ENCODE measurements around the gene SPTBN1. TPM values are rescaled to one million over a fixed set of nuclear protein-coding genes. Genes with fewer than 3 reads are reported as not detected.

Gene SPTBN1
- total and polyA plus RNA-seq, 2 of the 4 experiments (the other 2 are of a cell fraction) = 49.1 to 241 TPM

DNA sequence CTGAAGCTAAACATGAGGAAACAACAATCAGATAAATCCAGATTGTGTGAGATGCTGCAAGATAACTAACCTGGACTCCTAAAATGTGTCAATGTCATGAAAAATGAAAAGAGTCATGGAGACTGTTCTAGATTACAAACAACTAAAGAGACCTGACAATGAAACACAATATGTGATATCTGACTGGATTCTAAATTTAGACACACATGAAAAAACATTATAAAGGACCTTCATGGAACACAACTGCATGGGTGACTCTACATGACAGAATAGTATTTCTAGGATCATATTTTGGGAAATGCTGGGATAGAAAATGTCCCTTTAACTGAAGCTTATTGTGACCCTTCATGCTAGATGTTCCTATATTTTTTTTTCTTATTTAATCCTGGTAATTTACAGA is 18.5 kb upstream of the SPTBN1 start:
- Histone ChIP-seq H2BK15ac (ENCODE audit: low read depth, low read length) (no peak overlapping the region), H3K4me1 (ENCODE audit: control insufficient read depth, insufficient read depth, low read length) (0 out of 2 replicates have a peak, but pooled peaks cover 2% of the 10 kb centered on the region)

More for the DNA sequence above, 18.5 kb upstream of the SPTBN1 start:
- H3K79me1 ChIP-seq (ENCODE audit: low read depth in 1 of 2, low read length in 2 of 2) = no peaks in the 10 kb centered on the region
- no peak overlapping the region for H2AFZ ChIP-seq (replicated peaks; ENCODE audit: low read length, poor library complexity)
- no peak overlapping the region for H3K4ac ChIP-seq (ENCODE audit: low read depth, low read length)
- H3K56ac ChIP-seq (ENCODE audit: extremely low read depth, insufficient read depth, low read length) = no peak overlapping the region
- TF ChIP-seq MAZ (IDR thresholded peaks at IDR 0.05; ENCODE audit: borderline replicate concordance, low read depth, low read length) (no peak), RFX5 (IDR thresholded peaks at IDR 0.05; ENCODE audit: low read depth, low read length) (no peak), RAD21 (IDR thresholded peaks at IDR 0.05; ENCODE audit: low read length) (no peak), MAFK (IDR thresholded peaks at IDR 0.05; ENCODE audit: low read depth, low read length) (no peak), ELK1 (IDR thresholded peaks at IDR 0.05; ENCODE audit: borderline replicate concordance, low read depth, low read length) (no peak), MXI1 (IDR thresholded peaks at IDR 0.05; ENCODE audit: borderline replicate concordance, low read depth, low read length) (no peak), RCOR1 (IDR thresholded peaks at IDR 0.05; ENCODE audit: insufficient replicate concordance, low read length) (no peak)
- TF ChIP-seq, protein P1, sequence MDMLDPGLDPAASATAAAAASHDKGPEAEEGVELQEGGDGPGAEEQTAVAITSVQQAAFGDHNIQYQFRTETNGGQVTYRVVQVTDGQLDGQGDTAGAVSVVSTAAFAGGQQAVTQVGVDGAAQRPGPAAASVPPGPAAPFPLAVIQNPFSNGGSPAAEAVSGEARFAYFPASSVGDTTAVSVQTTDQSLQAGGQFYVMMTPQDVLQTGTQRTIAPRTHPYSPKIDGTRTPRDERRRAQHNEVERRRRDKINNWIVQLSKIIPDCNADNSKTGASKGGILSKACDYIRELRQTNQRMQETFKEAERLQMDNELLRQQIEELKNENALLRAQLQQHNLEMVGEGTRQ (IDR thresholded peaks at IDR 0.05; ENCODE audit: low read depth, low read length) = no peak
- no peak overlapping the region for H2BK5ac ChIP-seq (ENCODE audit: low read depth, low read length, poor library complexity, severe bottlenecking)
- H3K14ac ChIP-seq (replicated peaks; ENCODE audit: low read depth, low read length) = no peak overlapping the region
- no peak overlapping the region for H2AK9ac ChIP-seq (replicated peaks; ENCODE audit: low read depth, low read length, poor library complexity)
- no peak overlapping the region for H2AK5ac ChIP-seq (ENCODE audit: low read depth, low read length)
- ChIA-PET POLR2A (ENCODE audit: unreplicated experiment) (no interaction called here), CTCF (no interaction called here)
- intact Hi-C loops (cut with micrococcal nuclease) (no loop called here), in situ Hi-C loops (cut with MboI; ENCODE audit: low sequenced_read_pairs) (no loop called here), dilution Hi-C loops (cut with HindIII; ENCODE audit: low sequenced_read_pairs, unreplicated experiment) (no loop called here)
- no peaks in the 10 kb centered on the region for H3K36me3 ChIP-seq (ENCODE audit: control insufficient read depth, insufficient read depth, low read length)
- H3K9me3 ChIP-seq (ENCODE audit: control insufficient read depth, insufficient read depth, low read length) = no peaks in the 10 kb centered on the region
- H3K27me3 ChIP-seq (ENCODE audit: control insufficient read depth, insufficient read depth, low read length) = no peaks in the 10 kb centered on the region; the same call in none of the 2 replicates
- H3K9me1 ChIP-seq (ENCODE audit: insufficient read depth, low read length) = no peaks in the 10 kb centered on the region
- no peak for DNase-seq
- no peak overlapping the region for H2BK20ac ChIP-seq (ENCODE audit: low read depth, low read length)
- H4K20me1 ChIP-seq (ENCODE audit: insufficient read depth, low read length) = no peaks in the 10 kb centered on the region
- H3K4me3 ChIP-seq (ENCODE audit: insufficient read depth, low read depth, low read length) = no peak overlapping the region
- no TSS peak for BruUV-seq (replicated peaks)
- H3K23ac ChIP-seq (ENCODE audit: low read depth, low read length) = no peak overlapping the region
- no peak overlapping the region for H2BK120ac ChIP-seq (ENCODE audit: low read depth, low read length)
- no peak overlapping the region for H3K4me2 ChIP-seq (ENCODE audit: low read depth, low read length)
- H3K9ac ChIP-seq (ENCODE audit: low read depth, low read length) = no peak overlapping the region
- H3K18ac ChIP-seq (ENCODE audit: low read depth, low read length) = no peak overlapping the region
- H4K5ac ChIP-seq (ENCODE audit: low read depth, low read length) = no peak overlapping the region
- no peak overlapping the region for H4K8ac ChIP-seq (ENCODE audit: low read depth in 2 of 2, low read length in 2 of 2)
- no peak overlapping the region for H3K27ac ChIP-seq (ENCODE audit: insufficient read depth, low read length)
- ATAC-seq (ENCODE audit: low read depth) = no peak
- no peak overlapping the region for H4K91ac ChIP-seq (ENCODE audit: insufficient read depth, low read depth, low read length)

Data from IMR-90 (cell line).